ENCODE data around the gene RAB26.

The RAB26 gene

DNA sequence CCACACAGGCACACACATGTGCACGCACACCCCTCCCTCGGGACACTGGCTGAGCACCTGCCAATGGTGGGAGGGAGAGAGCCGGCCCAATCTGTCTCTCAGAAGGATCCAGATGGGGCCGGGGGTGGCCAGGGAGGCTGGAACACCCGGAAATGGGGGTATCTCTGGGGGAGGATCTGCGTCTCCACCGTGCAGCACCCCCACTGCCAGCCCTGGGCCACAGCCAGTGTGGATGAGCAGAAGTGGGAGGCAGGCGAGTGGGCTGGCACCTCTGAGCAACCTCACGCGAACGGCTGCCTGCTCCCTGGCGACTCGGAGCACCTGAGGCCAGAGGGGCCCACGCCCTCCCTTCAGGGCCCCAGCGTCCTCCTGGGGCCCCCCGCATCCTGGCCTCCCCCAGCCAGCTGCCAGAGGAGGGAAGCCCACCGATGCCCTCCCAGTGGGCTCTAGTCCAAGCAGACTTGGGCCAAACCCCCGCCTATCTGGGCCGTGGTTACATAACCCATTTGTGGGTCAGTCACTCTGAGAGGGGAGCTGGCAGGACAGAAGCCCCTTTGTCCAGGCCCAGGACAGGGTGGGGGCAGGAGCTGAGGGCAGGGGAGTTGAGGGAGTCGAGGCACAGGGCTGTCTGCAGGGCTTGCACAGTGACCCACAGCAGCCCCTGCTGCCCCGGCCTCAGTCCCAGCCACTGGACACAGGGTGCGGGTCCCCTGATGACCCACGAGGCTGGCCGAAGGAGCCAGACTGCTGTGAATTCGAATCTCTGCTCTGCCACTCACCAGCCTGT, 42.4 kb downstream of the RAB26 start:
- Histone ChIP-seq H4K20me1 (ENCODE audit: insufficient read depth, low read length) (no peaks in the 10 kb centered on the region), H3K36me3 (replicated peaks; ENCODE audit: insufficient read depth, low read length) (no peaks in the 10 kb centered on the region), H3K4me2 (ENCODE audit: low read depth, low read length) (no peak overlapping the region), H3K9ac (ENCODE audit: low read length) (no peak overlapping the region), H3K4me3 (ENCODE audit: low read length) (no peak overlapping the region), H3F3A (ENCODE audit: insufficient read depth, low read length) (no peaks in the 10 kb centered on the region), H3K9me3 (replicated peaks; ENCODE audit: insufficient read depth, low read length) (no peaks in the 10 kb centered on the region), H3K27me3 (replicated peaks; ENCODE audit: insufficient read depth, low read length) (peaks cover 88% of the 10 kb centered on the region), H3K79me2 (ENCODE audit: low read length) (no peaks in the 10 kb centered on the region), H3K27ac (ENCODE audit: low read length) (no peak overlapping the region), H3K9me2 (replicated peaks; ENCODE audit: insufficient read depth, low read length) (no peaks in the 10 kb centered on the region), H2AFZ (ENCODE audit: low read length) (no peak overlapping the region), H3K4me1 (ENCODE audit: low read length) (no peaks in the 10 kb centered on the region)
- TF ChIP-seq EZH2 (optimal IDR thresholded peaks at IDR 0.05; ENCODE audit: low read depth, low read length) (no peak), EZH2phosphoT487 (IDR thresholded peaks at IDR 0.05; ENCODE audit: low read length) (no peak), CTCF (IDR thresholded peaks at IDR 0.05; ENCODE audit: low read length) (no peak)
- DNase-seq, result no peak

DNA sequence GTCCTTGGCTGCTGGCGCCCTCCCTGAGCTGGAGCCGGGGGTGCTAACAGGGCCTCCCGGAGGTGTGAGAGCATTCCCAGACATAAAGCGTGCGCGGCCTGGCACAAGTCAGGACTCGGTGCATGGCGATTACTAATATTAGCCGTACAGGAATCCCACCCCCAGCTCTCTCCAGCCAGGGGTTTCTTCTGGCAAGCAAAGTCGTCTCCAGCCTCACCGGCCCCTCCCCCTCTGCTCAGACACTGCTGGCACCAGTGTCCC, 43.0 kb downstream of the RAB26 start:
- H3K4me2 ChIP-seq (ENCODE audit: low read depth, low read length), result no peak overlapping the region
- peaks cover 84% of the 10 kb centered on the region for H3K27me3 ChIP-seq (replicated peaks; ENCODE audit: insufficient read depth, low read length)
- no peaks in the 10 kb centered on the region for H4K20me1 ChIP-seq (ENCODE audit: insufficient read depth, low read length)
- H3K27ac ChIP-seq (ENCODE audit: low read length), result no peak overlapping the region
- no peaks in the 10 kb centered on the region for H3K36me3 ChIP-seq (replicated peaks; ENCODE audit: insufficient read depth, low read length)
- TF ChIP-seq EZH2 (optimal IDR thresholded peaks at IDR 0.05; ENCODE audit: low read depth, low read length) (no peak), CTCF (IDR thresholded peaks at IDR 0.05; ENCODE audit: low read length) (no peak), EZH2phosphoT487 (IDR thresholded peaks at IDR 0.05; ENCODE audit: low read length) (no peak)
- no peak overlapping the region for H3K4me3 ChIP-seq (ENCODE audit: low read length)
- H3K79me2 ChIP-seq (ENCODE audit: low read length), result no peaks in the 10 kb centered on the region
- H3F3A ChIP-seq (ENCODE audit: insufficient read depth, low read length), result no peaks in the 10 kb centered on the region
- no peak overlapping the region for H3K9ac ChIP-seq (ENCODE audit: low read length)
- H3K4me1 ChIP-seq (ENCODE audit: low read length), result no peaks in the 10 kb centered on the region
- H2AFZ ChIP-seq (ENCODE audit: low read length), result no peak overlapping the region
- DNase-seq, result no peak
- H3K9me3 ChIP-seq (replicated peaks; ENCODE audit: insufficient read depth, low read length), result no peaks in the 10 kb centered on the region
- no peaks in the 10 kb centered on the region for H3K9me2 ChIP-seq (replicated peaks; ENCODE audit: insufficient read depth, low read length)

DNA sequence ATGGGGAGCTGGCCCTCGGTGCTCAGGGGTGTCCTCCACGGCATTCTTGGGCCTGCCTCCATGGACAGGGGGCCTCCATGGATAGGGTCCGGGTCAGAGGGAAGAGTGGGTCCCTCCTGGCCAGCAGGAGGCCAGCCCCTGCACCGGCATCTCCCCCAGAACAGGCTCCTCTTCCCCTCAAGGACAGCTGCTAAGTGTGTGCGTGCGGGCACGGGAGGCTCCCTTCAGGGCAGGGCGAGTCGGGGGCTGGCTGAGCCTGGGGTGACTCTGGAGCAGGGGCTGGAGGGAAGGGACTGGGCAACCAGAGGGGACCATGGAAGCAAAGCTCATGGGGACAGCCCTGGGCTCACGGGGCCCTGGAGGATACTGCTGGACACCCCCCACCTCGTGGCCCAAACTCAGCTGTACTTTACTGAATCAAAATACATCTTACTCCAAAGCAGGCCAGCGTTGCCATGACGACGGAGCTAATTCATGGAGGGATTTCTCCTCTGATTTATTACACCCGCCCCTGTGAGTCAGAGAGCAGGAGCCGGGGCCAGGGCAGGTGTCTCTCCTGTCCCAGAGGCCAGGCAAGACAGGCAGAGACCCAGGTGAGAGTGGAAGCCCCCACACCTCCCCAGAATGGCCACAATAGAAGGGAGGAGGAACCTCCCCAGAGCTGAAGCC, 45.9 kb downstream of the RAB26 start:
- Histone ChIP-seq H3K9me3 (replicated peaks; ENCODE audit: insufficient read depth, low read length) (no peaks in the 10 kb centered on the region), H3K4me3 (ENCODE audit: low read length) (no peak overlapping the region), H2AFZ (ENCODE audit: low read length) (no peak overlapping the region), H3F3A (ENCODE audit: insufficient read depth, low read length) (no peaks in the 10 kb centered on the region), H3K4me2 (ENCODE audit: low read depth, low read length) (no peak overlapping the region), H3K27ac (ENCODE audit: low read length) (no peak overlapping the region), H3K9ac (ENCODE audit: low read length) (no peak overlapping the region), H3K27me3 (replicated peaks; ENCODE audit: insufficient read depth, low read length) (peaks cover 84% of the 10 kb centered on the region), H3K9me2 (replicated peaks; ENCODE audit: insufficient read depth, low read length) (no peaks in the 10 kb centered on the region), H4K20me1 (ENCODE audit: insufficient read depth, low read length) (no peaks in the 10 kb centered on the region), H3K79me2 (ENCODE audit: low read length) (no peaks in the 10 kb centered on the region), H3K4me1 (ENCODE audit: low read length) (no peaks in the 10 kb centered on the region), H3K36me3 (replicated peaks; ENCODE audit: insufficient read depth, low read length) (no peaks in the 10 kb centered on the region)
- TF ChIP-seq EZH2 (optimal IDR thresholded peaks at IDR 0.05; ENCODE audit: low read depth, low read length) (no peak), CTCF (IDR thresholded peaks at IDR 0.05; ENCODE audit: low read length) (no peak), EZH2phosphoT487 (IDR thresholded peaks at IDR 0.05; ENCODE audit: low read length) (no peak)
- DNase-seq, result no peak
